GM23338 (cell line): ENCODE results near the gene ADORA1. TPM values are rescaled to one million over a fixed set of nuclear protein-coding genes. Genes with fewer than 3 reads are reported as not detected.

Experiments used
- ATAC-seq: fragments of 200-7000 bp; cut with Tn5 transposase; 3 replicates; pipeline ENCODE4 v1.9.1; 2020
- DNase-seq: peaks from one replicate; pipeline ENCODE4 v3.0.0-alpha.2; 2015; ENCODE audit warnings: low spot score
- H2AFZ ChIP-seq: fragments of 200-600 bp; sonication (generic); 2 replicates; pipeline ENCODE4 v1.8.0; 2016; ENCODE audit warnings: antibody characterized with exemption, mild to moderate bottlenecking, moderate library complexity
- H3F3A ChIP-seq: fragments of 200-600 bp; sonication (generic); replicated peaks from 2 replicates; pipeline ENCODE4 v1.8.0; 2017; ENCODE audit warnings: antibody characterized with exemption, mixed run types, low read depth
- H3K27ac ChIP-seq: fragments of 200-600 bp; sonication (generic); 2 replicates; pipeline ENCODE4 v1.6.1; 2016; ENCODE audit warnings: low read depth
- H3K27me3 ChIP-seq: fragments of 200-600 bp; sonication (generic); 2 replicates; pipeline ENCODE4 v1.8.0; 2016; ENCODE audit warnings: mild to moderate bottlenecking, mixed run types, moderate library complexity; ENCODE audit not compliant: insufficient read depth
- H3K36me3 ChIP-seq: fragments of 200-600 bp; sonication (generic); 2 replicates; pipeline ENCODE4 v1.8.0; 2016; ENCODE audit warnings: mild to moderate bottlenecking; ENCODE audit not compliant: insufficient read depth
- H3K4me1 ChIP-seq: fragments of 200-600 bp; sonication (generic); 2 replicates; pipeline ENCODE4 v1.8.0; 2016; ENCODE audit warnings: mild to moderate bottlenecking, moderate library complexity; ENCODE audit not compliant: insufficient read depth
- H3K4me2 ChIP-seq: fragments of 200-600 bp; sonication (generic); 2 replicates; pipeline ENCODE4 v1.7.1; 2017; ENCODE audit warnings: mixed run types
- H3K4me3 ChIP-seq: fragments of 200-600 bp; sonication (generic); 2 replicates; pipeline ENCODE4 v1.6.1; 2016; ENCODE audit warnings: mixed run types
- H3K79me2 ChIP-seq: fragments of 200-600 bp; sonication (generic); replicated peaks from 2 replicates; pipeline ENCODE4 v1.8.0; 2017; ENCODE audit warnings: mild to moderate bottlenecking; ENCODE audit not compliant: insufficient read depth
- H3K9me2 ChIP-seq: fragments of 200-600 bp; sonication (generic); 2 replicates; pipeline ENCODE4 v1.8.0; 2017; ENCODE audit not compliant: insufficient read depth
- H4K20me1 ChIP-seq: fragments of 200-600 bp; sonication (generic); replicated peaks from 2 replicates; pipeline ENCODE4 v1.8.0; 2017; ENCODE audit warnings: mild to moderate bottlenecking; ENCODE audit not compliant: insufficient read depth
- H3K27ac Mint-ChIP-seq: 2 replicates; pipeline ENCODE4 v1.8.0; 2020; ENCODE audit warnings: inconsistent platforms, mild to moderate bottlenecking, moderate library complexity, mixed read lengths
- H3K27me3 Mint-ChIP-seq: 3 replicates; pipeline ENCODE4 v1.8.0; 2022; ENCODE audit warnings: low read depth, mild to moderate bottlenecking, moderate library complexity, mixed read lengths, inconsistent platforms; ENCODE audit not compliant: insufficient read depth, poor library complexity
- H3K36me3 Mint-ChIP-seq: 3 replicates; pipeline ENCODE4 v1.8.0; 2021; ENCODE audit warnings: low read depth, mild to moderate bottlenecking, inconsistent platforms, moderate library complexity, mixed read lengths
- H3K4me1 Mint-ChIP-seq: 3 replicates; pipeline ENCODE4 v1.8.0; 2020; ENCODE audit warnings: mild to moderate bottlenecking, inconsistent platforms, mixed read lengths
- H3K4me3 Mint-ChIP-seq: 3 replicates; pipeline ENCODE4 v1.8.0; 2021; ENCODE audit warnings: moderate library complexity, mild to moderate bottlenecking, inconsistent platforms, mixed read lengths
- H3K9me3 Mint-ChIP-seq: 3 replicates; pipeline ENCODE4 v1.8.0; 2020; ENCODE audit warnings: moderate library complexity, mild to moderate bottlenecking, inconsistent platforms, mixed read lengths
- EZH2 ChIP-seq: fragments of 200-600 bp; sonication (generic); IDR thresholded peaks from one replicate; pipeline ENCODE4 v1.8.0; 2017; ENCODE audit warnings: antibody characterized with exemption, mild to moderate bottlenecking, low read depth; ENCODE audit not compliant: unreplicated experiment
- EZH2phosphoT487 ChIP-seq: fragments of 200-600 bp; sonication (generic); IDR thresholded peaks from one replicate; pipeline ENCODE4 v1.8.1; 2018; ENCODE audit warnings: antibody characterized with exemption; ENCODE audit not compliant: unreplicated experiment
- JUNB ChIP-seq: IDR thresholded peaks from one replicate; pipeline ENCODE4 v1.6.1; 2016; ENCODE audit warnings: antibody characterized with exemption; ENCODE audit not compliant: unreplicated experiment
- NANOG ChIP-seq: IDR thresholded peaks from 2 replicates; pipeline ENCODE4 v1.6.1; 2016; ENCODE audit warnings: antibody characterized with exemption, borderline replicate concordance
- POLR2AphosphoS5 ChIP-seq: IDR thresholded peaks from 2 replicates; pipeline ENCODE4 v1.6.1; 2016; ENCODE audit warnings: antibody characterized with exemption, low read depth
- REST ChIP-seq: IDR thresholded peaks from one replicate; pipeline ENCODE4 v1.6.1; 2018; ENCODE audit warnings: antibody characterized with exemption; ENCODE audit not compliant: unreplicated experiment
- STAT1 ChIP-seq: IDR thresholded peaks from one replicate; pipeline ENCODE4 v1.6.1; 2016; ENCODE audit warnings: antibody characterized with exemption; ENCODE audit not compliant: unreplicated experiment
- polyA plus RNA-seq: library from polyadenylated mRNA; unstranded; fragments of >200 nt; fragmentation: Nextera tagmentation; extraction: Ambion mirVana; gene quantifications from 2 replicates; pipeline ENCODE4 v1.2.1, GENCODE V29; 2016
- total RNA-seq: library from RNA; depleted of rRNA; stranded (reverse); fragments of >200 nt; shearing (Covaris generic); gene quantifications from 2 replicates; pipeline ENCODE4 v1.2.3, GENCODE V29; 2014
- TF ChIP-seq, protein P1 (sequence below): IDR thresholded peaks from 2 replicates; pipeline ENCODE4 v1.6.1; 2016; ENCODE audit warnings: antibody characterized with exemption
- TF ChIP-seq, protein P2 (sequence below), 2 experiments: fragments of 200-600 bp in 1 of 2; sonication (generic) in 1 of 2; conservative IDR thresholded peaks; 2 replicates each; pipeline versions ENCODE4 v1.5.1 to v1.6.1; 2016 to 2017; ENCODE audit warnings: antibody characterized with exemption in 2 of 2, low read depth in 2 of 2, mild to moderate bottlenecking in 2 of 2, moderate library complexity in 1 of 2

The ADORA1 gene
- total and polyA plus RNA-seq, 2 experiments from 2014 or later, result 0.63 to 1.8 TPM

DNA sequence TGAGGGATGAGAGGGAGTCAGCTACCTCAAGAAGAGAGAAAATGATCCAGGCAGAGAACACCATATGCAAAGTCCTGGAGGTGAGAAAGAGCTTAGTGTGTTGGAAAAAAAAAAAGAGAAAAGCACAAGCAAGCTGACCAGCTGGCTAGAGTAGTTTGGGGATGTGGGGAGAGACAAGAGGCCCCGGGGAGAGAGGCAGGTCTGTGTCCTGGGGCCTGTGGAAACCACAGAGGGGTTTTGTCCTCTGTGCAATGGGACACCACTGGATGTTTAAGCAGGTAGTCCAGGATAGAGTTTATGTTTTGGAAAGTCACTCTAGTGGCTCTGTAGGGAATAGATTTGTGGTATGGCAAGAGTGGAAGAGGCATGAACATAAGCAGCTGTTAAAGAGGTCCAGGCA, 73.4 kb downstream of the ADORA1 start:
- no peak overlapping the region for H3K4me2 ChIP-seq
- H3K4me1 ChIP-seq, result no peaks in the 10 kb centered on the region
- H3F3A ChIP-seq, result no peaks in the 10 kb centered on the region
- H3K79me2 ChIP-seq, result no peaks in the 10 kb centered on the region
- Mint-ChIP-seq H3K27ac (no peak overlapping the region), H3K36me3 (no peaks in the 10 kb centered on the region), H3K4me1 (no peaks in the 10 kb centered on the region), H3K27me3 (peaks cover 3% of the 10 kb centered on the region), H3K4me3 (no peak overlapping the region), H3K9me3 (no peaks in the 10 kb centered on the region; the same call in 2 of the 3 replicates)
- 0 out of 2 replicates have a peak, but pooled peaks cover 4% of the 10 kb centered on the region for H3K9me2 ChIP-seq
- DNase-seq, result no peak
- H4K20me1 ChIP-seq, result no peaks in the 10 kb centered on the region
- ATAC-seq, result no peak
- H2AFZ ChIP-seq, result no peak overlapping the region
- TF ChIP-seq STAT1 (no peak), EZH2phosphoT487 (no peak), REST (no peak), NANOG (no peak), POLR2AphosphoS5 (no peak), EZH2 (no peak), JUNB (no peak)
- TF ChIP-seq, protein P1, sequence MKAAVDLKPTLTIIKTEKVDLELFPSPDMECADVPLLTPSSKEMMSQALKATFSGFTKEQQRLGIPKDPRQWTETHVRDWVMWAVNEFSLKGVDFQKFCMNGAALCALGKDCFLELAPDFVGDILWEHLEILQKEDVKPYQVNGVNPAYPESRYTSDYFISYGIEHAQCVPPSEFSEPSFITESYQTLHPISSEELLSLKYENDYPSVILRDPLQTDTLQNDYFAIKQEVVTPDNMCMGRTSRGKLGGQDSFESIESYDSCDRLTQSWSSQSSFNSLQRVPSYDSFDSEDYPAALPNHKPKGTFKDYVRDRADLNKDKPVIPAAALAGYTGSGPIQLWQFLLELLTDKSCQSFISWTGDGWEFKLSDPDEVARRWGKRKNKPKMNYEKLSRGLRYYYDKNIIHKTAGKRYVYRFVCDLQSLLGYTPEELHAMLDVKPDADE, result no peak
- TF ChIP-seq, protein P2, sequence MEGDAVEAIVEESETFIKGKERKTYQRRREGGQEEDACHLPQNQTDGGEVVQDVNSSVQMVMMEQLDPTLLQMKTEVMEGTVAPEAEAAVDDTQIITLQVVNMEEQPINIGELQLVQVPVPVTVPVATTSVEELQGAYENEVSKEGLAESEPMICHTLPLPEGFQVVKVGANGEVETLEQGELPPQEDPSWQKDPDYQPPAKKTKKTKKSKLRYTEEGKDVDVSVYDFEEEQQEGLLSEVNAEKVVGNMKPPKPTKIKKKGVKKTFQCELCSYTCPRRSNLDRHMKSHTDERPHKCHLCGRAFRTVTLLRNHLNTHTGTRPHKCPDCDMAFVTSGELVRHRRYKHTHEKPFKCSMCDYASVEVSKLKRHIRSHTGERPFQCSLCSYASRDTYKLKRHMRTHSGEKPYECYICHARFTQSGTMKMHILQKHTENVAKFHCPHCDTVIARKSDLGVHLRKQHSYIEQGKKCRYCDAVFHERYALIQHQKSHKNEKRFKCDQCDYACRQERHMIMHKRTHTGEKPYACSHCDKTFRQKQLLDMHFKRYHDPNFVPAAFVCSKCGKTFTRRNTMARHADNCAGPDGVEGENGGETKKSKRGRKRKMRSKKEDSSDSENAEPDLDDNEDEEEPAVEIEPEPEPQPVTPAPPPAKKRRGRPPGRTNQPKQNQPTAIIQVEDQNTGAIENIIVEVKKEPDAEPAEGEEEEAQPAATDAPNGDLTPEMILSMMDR (conservative IDR thresholded peaks at IDR 0.05; ENCODE audit: low read depth in 2 of 2), result no peak
- H3K27ac ChIP-seq, result no peak overlapping the region
- no peak overlapping the region for H3K4me3 ChIP-seq
- H3K27me3 ChIP-seq, result no peaks in the 10 kb centered on the region
- H3K36me3 ChIP-seq, result no peaks in the 10 kb centered on the region
